Measurements from ENCODE around the gene TRAPPC5.

DNA sequence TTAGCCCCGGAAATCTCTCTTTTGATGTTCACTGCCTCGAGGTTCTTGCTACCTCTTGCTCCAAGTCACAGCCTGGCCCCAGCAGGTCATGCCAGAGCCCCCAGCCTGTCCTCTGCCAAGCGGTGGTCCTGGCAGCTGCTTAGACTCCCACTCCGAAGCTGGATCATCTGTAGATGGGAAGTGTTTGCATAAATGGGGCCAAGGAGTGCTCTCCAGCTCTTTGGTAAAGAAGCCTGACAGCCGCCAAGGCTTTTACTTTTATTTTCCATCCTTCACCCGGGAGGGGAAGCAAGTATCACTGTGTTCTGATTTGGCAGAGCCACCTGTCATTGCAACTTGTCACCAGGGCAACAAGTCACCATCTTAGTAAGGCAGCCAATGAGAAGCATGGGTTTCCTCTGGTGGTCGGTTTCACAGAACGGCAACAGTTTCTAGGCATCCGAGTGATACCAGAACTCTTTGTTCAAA is 22.4 kb upstream of the TRAPPC5 start:
- TF ChIP-seq, protein P1, sequence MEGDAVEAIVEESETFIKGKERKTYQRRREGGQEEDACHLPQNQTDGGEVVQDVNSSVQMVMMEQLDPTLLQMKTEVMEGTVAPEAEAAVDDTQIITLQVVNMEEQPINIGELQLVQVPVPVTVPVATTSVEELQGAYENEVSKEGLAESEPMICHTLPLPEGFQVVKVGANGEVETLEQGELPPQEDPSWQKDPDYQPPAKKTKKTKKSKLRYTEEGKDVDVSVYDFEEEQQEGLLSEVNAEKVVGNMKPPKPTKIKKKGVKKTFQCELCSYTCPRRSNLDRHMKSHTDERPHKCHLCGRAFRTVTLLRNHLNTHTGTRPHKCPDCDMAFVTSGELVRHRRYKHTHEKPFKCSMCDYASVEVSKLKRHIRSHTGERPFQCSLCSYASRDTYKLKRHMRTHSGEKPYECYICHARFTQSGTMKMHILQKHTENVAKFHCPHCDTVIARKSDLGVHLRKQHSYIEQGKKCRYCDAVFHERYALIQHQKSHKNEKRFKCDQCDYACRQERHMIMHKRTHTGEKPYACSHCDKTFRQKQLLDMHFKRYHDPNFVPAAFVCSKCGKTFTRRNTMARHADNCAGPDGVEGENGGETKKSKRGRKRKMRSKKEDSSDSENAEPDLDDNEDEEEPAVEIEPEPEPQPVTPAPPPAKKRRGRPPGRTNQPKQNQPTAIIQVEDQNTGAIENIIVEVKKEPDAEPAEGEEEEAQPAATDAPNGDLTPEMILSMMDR (IDR thresholded peaks at IDR 0.05), result no peak
- TF ChIP-seq POLR2A (IDR thresholded peaks at IDR 0.05), result no peak

Data from thyroid gland (tissue), 4 donors.